NCI-H1048 (cell line): ENCODE data around the gene ESR1.
"Not testable (repeated sequence)": the region's sequence is repeated elsewhere in the genome, so short reads cannot be mapped to it uniquely, and the experiment has no call there.

Experiments
- DNase-seq: peaks from one replicate; lab custom pipeline; 2025; lab: John Stamatoyannopoulos, UW

The ESR1 gene

DNA sequence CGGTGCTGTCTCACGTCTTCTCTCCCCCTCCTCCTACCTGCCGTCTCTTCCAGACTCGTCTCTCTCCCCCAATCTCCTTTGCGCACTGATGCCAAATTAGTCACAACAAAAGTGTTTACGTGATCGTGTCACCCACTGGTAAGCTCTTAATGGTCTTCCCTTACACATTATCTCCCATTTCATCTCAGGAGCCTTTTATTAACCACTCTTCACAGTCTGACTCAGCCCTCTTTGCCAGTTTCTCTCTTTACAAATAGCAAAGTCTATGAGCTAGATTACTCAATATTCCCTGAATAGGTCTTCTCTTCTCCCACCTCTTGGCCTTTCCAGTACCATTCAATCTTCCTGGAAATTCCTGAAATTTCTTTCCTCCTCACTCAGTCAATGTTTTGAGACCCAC lies 247.0 kb downstream of the ESR1 start:
- DNase-seq = no peak

DNA sequence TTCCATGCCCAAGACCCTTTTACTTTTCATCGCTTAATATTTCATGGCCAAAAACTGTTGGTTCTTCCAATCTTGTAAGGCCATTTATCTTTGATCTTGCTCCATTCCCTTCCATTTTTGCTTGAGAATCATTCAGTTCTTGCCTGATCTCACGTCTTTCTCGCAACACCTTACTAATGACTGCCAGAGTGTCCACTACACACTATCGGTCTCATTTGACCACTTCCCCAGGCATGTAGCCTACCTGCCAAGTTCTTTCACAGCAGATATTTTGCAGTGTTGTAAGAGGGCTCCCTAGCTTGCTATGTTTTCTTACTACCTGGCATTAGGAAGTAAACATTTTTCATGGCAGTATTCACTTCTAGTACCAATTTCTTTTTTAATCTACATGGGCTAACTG lies 248.0 kb downstream of the ESR1 start:
- no peak for DNase-seq

DNA sequence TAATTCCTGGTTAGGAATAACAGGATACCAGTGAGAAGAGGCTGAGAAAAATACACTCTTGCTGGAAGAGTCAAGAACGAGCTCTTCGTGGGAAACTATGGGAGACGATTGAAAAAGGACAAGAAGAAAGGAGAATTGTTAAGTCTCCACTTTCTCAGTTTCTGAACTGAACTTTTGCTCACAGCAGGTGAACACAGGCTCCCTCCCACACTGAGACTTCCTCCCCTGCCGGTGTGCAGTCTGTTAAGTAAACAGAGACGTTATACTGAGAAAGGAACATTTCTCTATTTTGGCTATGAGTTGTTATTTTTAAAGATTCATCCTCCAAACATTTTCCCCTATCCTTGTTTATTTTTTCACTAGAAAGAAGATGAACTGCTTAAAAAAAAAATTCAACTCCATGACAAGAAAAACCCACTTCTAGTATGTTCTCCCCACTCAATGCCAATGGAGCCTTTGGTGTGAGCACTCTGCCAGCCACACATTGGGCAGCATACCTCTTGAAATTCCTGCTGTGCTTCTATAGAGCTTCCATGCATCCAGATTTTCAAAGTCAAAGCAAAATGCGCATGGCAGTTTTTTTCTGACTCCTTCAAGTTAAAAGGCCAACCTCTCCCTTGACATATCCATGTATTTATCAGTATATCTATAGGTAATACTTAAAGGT lies 250.5 kb downstream of the ESR1 start:
- DNase-seq = no peak

DNA sequence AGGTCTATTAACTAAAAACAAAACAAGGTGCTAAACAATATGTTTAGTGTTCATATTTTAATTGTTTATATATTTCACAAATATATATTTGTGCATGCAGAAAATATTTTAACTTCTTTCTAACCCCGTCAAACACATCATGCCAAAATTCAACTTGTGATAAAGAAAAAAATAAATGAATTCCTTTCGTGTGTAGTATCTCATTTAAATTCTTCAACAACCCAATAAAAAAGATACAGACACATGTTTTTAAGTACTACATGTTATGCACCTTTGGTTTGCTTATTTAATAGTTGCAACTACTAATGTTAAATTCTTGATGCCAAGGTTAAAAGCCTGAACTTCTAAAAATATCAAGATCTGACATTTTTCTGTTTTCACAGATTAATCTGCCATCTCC lies 252.4 kb downstream of the ESR1 start:
- DNase-seq = no peak

DNA sequence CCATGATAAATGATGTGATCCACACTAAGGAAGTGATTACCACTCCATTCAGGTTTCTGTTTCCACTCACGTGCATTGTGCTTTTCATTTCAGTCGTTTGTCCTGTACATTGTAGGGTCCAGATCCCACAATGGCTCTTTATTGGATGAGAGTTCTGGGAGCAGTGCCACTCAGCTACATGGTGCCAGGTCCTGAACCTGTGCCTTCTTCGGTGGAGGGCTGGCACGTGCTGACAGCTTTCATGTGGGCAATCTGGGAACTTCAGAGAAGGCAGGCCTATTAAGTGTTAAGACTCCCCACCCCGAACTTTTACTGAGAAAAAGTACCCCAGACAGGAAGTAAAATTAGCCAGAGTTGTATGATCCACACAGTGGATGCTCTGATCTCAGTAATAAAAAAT lies 255.0 kb downstream of the ESR1 start:
- no peak for DNase-seq

DNA sequence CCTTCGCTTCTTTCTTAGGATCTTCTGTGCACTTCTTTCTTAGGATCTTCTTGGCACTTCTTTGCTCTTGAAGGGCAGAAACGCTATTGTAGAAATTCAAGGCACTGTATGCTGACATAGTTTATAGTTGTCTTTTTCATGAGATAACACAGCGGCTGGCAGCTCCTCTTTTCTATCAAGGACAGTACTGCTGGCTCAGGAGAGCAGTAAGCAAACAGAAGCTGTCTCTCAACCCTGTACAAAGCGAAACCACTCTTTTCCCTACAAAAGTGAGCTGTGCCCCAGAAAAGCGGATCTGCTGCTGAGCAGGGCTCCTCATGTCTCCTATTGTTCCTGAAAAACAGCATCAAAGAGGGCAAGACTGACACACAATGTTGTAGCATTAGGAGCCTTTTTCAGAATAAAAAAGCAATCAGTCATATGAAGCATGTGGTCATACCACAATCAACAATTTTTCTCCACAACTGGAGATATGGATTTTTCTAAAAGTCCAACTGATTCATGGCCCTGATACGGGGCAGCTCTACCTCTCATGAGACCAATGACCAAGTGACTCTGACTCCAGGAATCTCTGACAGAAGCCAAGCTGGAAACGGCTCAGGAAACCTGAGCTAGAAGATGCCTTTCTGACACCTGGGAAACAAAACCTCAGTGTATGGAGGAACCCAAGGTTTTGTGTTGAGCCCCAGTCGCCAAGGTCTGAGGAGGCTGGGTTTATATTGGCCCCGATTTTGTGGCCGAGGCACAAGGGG lies 255.9 kb downstream of the ESR1 start:
- DNase-seq = no peak

DNA sequence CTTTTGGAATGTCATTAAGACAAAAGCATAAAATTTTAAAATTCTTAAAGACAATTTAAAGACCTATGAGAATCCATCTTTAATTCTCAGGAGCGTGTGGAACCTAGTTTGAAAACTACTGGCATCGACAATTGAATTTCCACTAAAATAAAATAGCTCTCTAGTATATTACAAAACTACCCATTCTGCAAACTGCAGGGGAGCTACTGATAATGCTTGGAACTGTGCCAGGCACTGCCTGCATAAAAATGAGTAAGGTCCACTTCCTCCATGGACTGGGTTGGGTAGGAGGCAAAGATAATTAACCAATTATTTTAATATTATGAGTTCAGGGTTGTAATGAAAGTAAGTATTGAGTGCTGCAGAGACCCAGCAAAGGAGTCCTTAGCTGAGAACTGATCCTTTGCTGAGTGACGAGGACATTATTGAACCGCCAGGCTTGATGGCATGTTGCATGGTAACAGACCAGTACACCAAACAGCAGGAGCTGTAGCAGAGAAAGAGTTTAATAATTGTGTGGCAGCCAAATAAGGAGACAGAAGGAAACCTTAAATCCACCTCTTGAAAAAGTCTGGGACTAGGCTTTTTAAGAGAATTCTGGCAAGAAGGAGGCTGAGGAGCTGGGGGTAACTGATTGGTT lies 261.3 kb downstream of the ESR1 start:
- DNase-seq = peak; percentile 2

DNA sequence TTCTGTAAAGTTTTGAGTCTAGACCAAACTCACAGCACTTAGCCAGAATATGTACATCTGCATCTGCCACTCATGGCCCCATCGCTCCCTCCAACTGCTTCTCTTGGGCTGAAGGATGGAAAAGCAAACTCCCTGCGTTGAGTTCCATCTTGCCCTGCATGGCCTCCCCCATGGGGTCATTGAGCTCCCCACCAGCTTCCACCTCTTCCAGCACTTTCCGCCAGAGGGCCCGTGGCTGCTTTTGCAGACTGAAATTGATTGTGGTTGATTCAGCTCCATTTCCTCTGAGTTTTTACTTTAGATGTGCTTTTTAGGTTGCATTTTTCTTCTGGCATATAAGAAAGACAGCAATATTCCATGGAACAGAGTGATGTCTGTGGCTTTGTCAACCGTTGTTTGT lies 263.1 kb downstream of the ESR1 start:
- DNase-seq = no peak

DNA sequence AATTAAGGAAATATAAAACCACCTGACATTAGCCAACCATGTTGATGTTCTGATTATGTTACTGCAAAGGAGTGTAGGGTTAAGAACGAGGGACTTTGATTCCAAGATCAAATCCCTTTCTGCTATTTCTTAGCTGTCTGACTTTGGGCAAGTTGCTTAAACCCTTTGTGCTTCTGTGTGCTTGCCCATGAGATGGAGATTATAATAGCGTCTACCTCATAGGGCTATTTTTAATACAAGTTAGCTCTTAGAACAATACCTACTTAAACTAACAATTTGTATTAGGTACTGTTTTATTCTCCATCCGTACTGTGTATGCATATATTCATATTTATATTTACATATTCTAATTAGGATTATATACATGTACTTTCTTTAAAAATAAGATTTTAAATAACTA lies 263.8 kb downstream of the ESR1 start:
- no peak for DNase-seq

DNA sequence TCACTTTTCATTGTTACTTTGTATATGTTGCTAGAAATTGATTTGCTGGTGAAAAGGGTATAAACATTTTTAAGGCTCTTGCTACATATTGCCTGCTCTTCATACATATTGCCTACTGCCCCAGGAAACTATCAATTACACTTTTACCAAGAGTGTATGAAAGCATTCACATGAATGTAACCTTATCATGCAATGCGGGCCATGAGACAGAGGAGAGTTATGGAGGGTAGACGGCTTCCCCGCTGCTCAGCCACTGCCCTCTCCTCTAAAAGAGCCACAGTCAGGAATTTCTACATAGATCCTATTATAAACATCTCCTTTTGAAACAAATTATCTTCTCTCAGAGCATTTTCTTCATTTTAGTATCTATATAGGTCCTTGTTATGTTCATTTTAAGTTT lies 264.4 kb downstream of the ESR1 start:
- no peak for DNase-seq

DNA sequence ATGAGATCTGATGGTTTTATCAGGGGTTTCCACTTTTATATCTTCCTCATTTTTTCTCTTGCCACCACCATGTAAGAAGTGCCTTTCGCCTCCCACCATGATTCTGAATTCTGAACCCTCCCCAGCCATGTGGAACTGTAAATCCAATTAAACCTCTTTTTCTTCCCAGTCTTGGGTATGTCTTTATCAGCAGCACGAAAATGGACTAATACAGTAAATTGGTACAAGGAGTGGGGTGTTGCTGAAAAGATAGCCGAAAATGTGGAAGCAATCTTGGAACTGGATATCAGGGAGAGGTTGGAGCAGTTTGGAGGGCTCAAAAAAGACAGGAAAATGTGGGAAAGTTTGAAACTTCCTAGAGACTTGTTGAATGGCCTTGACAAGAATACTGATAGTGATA lies 268.8 kb downstream of the ESR1 start:
- not testable (repeated sequence) for DNase-seq

DNA sequence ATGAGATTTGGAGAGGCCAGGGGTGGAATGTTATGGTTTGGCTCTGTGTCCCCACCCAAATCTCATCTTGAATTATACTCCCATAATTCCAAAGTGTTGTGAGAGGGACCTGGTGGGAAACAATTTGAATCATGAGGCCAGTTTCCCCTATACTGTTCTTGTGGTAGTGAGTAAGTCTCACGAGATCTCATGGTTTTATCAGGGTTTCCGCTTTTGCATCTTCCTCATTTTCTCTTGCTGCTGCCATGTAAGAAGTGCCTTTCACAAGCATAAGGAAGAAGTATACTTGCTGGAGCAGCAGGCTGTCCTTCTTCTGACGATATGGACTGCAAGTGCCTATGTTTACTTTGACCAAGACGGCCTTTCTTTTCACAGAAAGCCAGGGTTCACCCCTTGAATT lies 270.5 kb downstream of the ESR1 start:
- no peak for DNase-seq

DNA sequence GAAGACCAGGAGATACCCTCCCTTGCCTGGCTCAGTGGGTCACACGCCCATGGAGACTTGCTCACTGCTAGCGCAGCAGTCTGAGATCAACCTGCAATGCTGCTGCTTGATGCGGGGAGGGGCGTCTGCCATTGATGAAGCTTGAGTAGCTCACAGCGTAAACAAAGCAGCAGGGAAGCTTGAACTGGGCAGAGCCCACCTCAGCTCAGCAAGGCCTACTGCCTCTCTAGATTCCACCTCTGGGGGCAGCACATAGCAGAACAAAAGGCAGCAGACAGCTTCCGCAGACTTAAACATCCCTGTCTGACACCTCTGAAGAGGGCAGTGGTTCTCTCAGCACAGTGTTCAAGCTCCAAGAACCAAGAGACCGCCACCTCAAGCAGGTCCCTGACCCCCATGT lies 271.3 kb downstream of the ESR1 start:
- DNase-seq = no peak

DNA sequence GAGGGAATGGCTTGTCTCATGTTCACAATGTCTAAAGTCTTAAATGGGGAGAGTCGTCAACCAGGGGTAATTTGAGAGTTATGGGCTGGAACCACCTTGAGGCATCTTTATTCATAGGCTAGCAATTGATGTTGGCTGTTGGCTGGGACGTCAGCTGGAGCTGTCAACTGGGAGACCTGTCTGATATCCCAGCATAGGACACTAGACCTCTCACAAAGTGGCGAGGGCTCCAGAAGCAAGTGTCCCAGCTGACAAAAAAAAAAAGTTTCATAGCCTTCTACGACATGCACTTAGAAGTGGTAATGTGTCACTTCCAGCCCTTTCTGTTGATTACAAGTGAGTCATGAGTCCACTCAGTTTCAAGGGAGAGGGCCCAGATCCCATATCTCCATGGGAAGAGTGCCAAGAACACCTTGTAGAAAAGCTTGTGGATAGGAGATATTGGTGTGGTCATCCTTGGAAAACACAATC lies 278.0 kb downstream of the ESR1 start:
- no peak for DNase-seq

DNA sequence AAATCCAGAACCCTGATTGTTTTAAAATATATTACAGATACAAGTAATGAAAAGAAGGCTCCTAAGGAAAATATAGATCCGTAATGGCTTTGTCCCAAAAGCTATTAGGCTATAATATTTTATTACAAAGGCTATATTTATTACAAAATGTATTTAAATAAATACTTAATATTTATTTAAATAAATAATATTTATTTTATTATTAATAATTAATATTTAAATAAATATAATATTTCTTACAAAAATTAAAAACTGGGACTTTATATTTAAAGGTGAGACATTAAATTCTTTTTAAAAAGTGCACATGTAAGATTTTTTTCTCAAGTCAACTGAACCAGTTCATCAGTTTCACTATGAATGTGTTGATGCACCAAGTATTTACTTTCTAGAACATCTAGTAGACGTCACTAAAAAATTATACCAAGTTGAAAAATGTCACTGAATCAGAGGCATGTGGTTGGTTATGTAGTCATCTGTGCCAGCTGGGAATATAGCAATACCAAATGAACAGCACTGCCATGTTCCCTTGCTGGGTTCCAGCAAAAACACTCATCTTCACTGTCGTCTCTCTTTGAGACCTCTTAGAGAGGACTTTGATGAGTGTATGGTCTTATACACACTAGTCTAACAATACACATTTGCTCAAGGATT lies 278.9 kb downstream of the ESR1 start:
- no peak for DNase-seq

DNA sequence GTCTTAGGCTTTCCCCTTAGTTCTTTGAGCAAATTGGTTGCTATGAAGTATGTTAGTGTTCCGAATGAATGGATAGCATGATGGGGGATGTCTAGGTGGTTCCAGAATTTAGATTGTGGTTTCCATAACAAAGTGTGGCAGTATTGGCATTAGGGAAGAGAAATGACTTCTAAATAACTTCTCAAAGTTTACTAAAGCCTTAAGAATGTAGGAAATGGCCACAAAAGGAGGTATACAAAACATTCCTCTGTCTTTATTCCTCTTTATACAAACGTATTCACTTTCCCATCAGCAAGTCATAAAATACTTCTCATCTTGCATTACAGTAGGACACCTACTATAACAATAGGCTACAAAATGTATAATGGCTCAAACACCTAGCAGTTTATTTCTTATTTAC lies 279.6 kb downstream of the ESR1 start:
- DNase-seq = no peak

DNA sequence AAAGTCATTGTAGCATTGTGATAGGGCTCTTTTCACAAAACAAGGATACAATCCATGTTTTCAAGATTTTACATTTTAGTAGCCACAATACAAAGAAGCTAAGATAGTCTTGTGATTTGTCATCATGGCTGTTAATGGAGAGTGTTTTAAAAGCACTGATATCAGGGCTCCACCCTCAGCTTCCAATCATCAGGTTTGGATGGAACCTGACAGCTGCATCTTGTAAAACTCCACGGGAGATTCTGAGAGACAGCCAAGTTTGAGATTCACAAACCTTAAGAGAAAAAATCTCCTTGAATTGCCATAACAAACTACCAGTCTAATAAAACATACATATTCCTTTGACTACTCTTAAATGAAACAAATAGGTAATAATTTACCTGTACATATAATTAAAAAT lies 280.2 kb downstream of the ESR1 start:
- DNase-seq = no peak

DNA sequence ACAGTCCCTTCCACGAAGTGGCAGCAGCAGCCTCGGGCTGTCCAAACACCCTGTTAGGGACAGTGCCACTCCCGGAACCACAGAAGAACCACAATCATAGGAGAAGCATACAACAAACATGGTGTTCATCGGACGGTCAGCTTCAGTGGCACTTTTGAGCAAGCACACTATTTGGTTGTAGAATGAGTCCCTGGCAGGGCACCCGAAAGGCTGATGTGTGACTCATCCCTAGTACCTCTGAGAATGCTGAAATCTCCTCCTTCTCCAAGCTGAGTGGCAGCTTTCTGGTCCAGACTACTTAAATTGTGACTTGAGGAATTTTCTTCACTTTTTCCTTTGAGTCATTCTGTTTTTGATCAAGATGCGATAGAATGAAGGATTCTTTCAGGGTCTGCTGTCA lies 282.5 kb downstream of the ESR1 start:
- no peak for DNase-seq

DNA sequence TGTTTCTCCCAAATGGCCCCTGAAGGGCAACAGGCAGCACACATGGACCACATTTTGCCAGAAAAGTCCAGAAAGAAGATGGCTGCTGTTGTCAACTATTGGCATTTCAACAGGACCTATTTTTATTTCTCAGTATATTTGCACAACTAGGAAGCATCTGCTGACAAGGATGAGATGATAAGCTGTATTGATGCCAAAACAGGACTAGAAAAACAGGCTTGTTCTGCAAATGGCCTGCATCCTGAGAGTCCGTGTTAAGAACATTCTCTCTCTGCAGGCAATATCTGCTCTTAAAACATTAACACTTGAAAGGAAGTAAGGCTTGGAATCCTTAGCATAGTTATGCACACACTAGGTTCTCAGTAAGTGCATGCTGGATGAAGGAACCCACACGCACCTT lies 283.7 kb downstream of the ESR1 start:
- no peak for DNase-seq

DNA sequence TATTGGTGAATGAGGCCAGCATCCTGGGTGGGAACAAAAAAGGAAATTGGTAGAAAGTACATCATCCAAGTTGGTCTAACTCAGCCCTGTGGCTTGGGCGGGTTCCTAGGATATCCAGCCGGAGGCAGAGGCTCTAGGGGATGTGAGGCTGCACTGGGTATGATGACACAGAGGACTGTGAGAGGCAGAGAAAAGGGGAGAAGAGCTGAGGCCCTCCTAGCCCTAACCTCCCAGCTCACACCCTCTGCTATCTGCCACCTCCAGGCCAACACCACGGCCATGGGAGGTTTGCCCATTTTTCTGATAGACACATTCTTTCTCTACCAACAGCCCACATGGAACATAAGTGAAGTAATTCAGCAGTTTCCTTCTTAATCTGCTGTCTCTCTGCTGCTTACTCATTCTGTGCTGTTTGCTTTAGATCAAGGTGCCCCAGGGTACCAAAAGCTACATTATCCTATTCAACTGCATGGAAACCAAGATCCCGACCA lies 284.4 kb downstream of the ESR1 start:
- DNase-seq = no peak

DNA sequence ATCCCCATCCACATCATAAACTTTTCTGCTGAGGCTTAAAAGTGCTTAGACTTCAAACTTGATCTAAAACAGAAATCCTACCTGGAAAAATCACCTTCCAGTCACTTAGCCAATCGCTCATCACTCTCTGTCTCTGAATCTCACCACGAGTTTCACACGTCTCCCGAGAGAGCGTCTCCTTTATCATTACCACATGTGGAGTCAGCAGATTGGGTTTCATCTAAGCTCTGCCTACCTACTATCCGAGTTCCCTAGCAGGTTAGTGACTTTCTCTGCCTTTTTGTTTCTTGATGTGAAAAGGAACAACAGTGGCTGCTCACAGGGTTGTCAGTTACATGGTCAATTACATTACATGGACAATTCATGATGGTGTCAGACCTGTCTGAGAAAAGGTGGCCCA lies 286.2 kb downstream of the ESR1 start:
- DNase-seq = no peak

DNA sequence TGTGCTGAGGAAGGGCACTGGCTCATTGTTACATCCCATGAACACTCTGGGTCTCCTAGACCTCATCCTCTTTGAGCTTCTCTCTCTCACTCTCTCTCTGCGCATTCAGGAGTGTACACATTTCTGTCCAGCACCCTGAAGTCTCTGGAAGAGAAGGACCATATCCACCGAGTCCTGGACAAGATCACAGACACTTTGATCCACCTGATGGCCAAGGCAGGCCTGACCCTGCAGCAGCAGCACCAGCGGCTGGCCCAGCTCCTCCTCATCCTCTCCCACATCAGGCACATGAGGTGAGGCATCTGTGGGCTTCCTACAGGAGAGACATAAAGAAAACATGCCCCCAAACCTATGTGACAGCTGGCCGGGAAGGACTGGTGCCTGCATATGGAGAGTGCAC lies 286.8 kb downstream of the ESR1 start:
- DNase-seq = no peak
